ENCODE results near the gene DNAH1.

GRCh38 chr3:52433328-52433995, 117.3 kb downstream of the DNAH1 start:
- TF ChIP-seq CTCF (IDR thresholded peaks at IDR 0.05) (no peak), REST (IDR thresholded peaks at IDR 0.05; ENCODE audit: insufficient read depth in 1 of 2, low read depth in 2 of 2, low read length in 1 of 2) (no peak), POLR2AphosphoS5 (IDR thresholded peaks at IDR 0.05; ENCODE audit: low read depth, low read length) (no peak), SIN3A (IDR thresholded peaks at IDR 0.05; ENCODE audit: borderline replicate concordance, insufficient read depth, low read depth, low read length) (no peak), TCF7L2 (IDR thresholded peaks at IDR 0.05; ENCODE audit: low read depth, low read length) (no peak)

Data from Panc1 (cell line).